Measurements from ENCODE around the gene LRRC4C. TPM values are rescaled to one million over a fixed set of nuclear protein-coding genes. Genes with fewer than 3 reads are reported as not detected.

LRRC4C gene
- total and polyA plus RNA-seq, 10 of the 15 experiments (the other 5 are each of a cell fraction or from before 2014, with no cell fraction given), result 1.5 TPM; not detected in 9

DNA sequence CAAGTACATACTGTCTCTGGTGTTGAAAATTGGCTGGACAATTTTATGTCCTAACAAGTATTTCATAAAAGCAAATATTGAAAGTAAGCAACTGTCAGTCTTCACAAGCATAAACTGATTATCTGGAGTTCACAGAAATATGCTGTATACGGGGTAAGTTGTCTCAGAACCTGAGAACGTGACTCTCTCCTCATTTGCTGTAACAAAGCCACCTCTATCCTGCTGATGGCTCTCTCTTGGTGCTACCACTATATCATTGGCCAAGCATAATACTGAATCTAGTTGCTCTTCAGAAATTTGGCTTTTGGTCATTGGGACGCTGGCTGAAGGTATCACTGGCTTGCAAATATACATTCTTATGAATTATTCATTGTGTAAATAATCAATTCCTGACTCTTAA, 1078.0 kb downstream of the LRRC4C start:
- TF ChIP-seq, protein P1, sequence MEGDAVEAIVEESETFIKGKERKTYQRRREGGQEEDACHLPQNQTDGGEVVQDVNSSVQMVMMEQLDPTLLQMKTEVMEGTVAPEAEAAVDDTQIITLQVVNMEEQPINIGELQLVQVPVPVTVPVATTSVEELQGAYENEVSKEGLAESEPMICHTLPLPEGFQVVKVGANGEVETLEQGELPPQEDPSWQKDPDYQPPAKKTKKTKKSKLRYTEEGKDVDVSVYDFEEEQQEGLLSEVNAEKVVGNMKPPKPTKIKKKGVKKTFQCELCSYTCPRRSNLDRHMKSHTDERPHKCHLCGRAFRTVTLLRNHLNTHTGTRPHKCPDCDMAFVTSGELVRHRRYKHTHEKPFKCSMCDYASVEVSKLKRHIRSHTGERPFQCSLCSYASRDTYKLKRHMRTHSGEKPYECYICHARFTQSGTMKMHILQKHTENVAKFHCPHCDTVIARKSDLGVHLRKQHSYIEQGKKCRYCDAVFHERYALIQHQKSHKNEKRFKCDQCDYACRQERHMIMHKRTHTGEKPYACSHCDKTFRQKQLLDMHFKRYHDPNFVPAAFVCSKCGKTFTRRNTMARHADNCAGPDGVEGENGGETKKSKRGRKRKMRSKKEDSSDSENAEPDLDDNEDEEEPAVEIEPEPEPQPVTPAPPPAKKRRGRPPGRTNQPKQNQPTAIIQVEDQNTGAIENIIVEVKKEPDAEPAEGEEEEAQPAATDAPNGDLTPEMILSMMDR (IDR thresholded peaks at IDR 0.05 in 2 of 3, conservative IDR thresholded peaks at IDR 0.05 in 1 of 3; ENCODE audit: control insufficient read depth in 2 of 3, extremely low read depth in 1 of 3, insufficient read depth in 1 of 3, low read depth in 3 of 3, low read length in 3 of 3), result no peak
- TF ChIP-seq, protein P2, sequence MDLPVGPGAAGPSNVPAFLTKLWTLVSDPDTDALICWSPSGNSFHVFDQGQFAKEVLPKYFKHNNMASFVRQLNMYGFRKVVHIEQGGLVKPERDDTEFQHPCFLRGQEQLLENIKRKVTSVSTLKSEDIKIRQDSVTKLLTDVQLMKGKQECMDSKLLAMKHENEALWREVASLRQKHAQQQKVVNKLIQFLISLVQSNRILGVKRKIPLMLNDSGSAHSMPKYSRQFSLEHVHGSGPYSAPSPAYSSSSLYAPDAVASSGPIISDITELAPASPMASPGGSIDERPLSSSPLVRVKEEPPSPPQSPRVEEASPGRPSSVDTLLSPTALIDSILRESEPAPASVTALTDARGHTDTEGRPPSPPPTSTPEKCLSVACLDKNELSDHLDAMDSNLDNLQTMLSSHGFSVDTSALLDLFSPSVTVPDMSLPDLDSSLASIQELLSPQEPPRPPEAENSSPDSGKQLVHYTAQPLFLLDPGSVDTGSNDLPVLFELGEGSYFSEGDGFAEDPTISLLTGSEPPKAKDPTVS (IDR thresholded peaks at IDR 0.05; ENCODE audit: low read depth, low read length), result no peak
- TF ChIP-seq, protein P3, sequence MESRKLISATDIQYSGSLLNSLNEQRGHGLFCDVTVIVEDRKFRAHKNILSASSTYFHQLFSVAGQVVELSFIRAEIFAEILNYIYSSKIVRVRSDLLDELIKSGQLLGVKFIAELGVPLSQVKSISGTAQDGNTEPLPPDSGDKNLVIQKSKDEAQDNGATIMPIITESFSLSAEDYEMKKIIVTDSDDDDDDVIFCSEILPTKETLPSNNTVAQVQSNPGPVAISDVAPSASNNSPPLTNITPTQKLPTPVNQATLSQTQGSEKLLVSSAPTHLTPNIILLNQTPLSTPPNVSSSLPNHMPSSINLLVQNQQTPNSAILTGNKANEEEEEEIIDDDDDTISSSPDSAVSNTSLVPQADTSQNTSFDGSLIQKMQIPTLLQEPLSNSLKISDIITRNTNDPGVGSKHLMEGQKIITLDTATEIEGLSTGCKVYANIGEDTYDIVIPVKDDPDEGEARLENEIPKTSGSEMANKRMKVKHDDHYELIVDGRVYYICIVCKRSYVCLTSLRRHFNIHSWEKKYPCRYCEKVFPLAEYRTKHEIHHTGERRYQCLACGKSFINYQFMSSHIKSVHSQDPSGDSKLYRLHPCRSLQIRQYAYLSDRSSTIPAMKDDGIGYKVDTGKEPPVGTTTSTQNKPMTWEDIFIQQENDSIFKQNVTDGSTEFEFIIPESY (IDR thresholded peaks at IDR 0.05), result no peak
- TF ChIP-seq YY1 (IDR thresholded peaks at IDR 0.05; ENCODE audit: low read depth, low read length) (no peak), MEF2A (IDR thresholded peaks at IDR 0.05; ENCODE audit: insufficient read depth, low read depth, low read length) (no peak), FOS (IDR thresholded peaks at IDR 0.05; ENCODE audit: borderline replicate concordance, extremely low read depth, insufficient read length) (no peak), RAD51 (IDR thresholded peaks at IDR 0.05) (no peak), NFYB (IDR thresholded peaks at IDR 0.05; ENCODE audit: insufficient read depth, low read depth, low read length) (no peak), NFYA (IDR thresholded peaks at IDR 0.05; ENCODE audit: borderline replicate concordance, low read depth, low read length) (no peak), RELA (IDR thresholded peaks at IDR 0.05; ENCODE audit: borderline replicate concordance, partially characterized antibody) (no peak), RFX5 (IDR thresholded peaks at IDR 0.05; ENCODE audit: low read depth, low read length) (no peak), TCF12 (IDR thresholded peaks at IDR 0.05; ENCODE audit: low read depth, low read length) (no peak), ASH2L (IDR thresholded peaks at IDR 0.05; ENCODE audit: borderline replicate concordance, low read depth) (no peak), SMARCA5 (IDR thresholded peaks at IDR 0.05) (no peak), STAT1 (conservative IDR thresholded peaks at IDR 0.05) (no peak), ESRRA (IDR thresholded peaks at IDR 0.05; ENCODE audit: low read length) (no peak), TCF7 (IDR thresholded peaks at IDR 0.05; ENCODE audit: borderline replicate concordance) (no peak)
- TF ChIP-seq, protein P4, sequence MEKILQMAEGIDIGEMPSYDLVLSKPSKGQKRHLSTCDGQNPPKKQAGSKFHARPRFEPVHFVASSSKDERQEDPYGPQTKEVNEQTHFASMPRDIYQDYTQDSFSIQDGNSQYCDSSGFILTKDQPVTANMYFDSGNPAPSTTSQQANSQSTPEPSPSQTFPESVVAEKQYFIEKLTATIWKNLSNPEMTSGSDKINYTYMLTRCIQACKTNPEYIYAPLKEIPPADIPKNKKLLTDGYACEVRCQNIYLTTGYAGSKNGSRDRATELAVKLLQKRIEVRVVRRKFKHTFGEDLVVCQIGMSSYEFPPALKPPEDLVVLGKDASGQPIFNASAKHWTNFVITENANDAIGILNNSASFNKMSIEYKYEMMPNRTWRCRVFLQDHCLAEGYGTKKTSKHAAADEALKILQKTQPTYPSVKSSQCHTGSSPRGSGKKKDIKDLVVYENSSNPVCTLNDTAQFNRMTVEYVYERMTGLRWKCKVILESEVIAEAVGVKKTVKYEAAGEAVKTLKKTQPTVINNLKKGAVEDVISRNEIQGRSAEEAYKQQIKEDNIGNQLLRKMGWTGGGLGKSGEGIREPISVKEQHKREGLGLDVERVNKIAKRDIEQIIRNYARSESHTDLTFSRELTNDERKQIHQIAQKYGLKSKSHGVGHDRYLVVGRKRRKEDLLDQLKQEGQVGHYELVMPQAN (conservative IDR thresholded peaks at IDR 0.05), result no peak
- intact Hi-C loops (cut with micrococcal nuclease; ENCODE audit: unreplicated experiment) (no loop called here), in situ Hi-C loops (cut with MboI) (no loop called here)
- Histone ChIP-seq H3K36me3 (ENCODE audit: control insufficient read depth in 2 of 2, insufficient read depth in 2 of 2, low read length in 1 of 2) (no peaks in the 10 kb centered on the region), H4K20me1 (ENCODE audit: control insufficient read depth, insufficient read depth) (no peaks in the 10 kb centered on the region), H3K27me3 (replicated peaks in 1 of 2; ENCODE audit: control insufficient read depth in 2 of 2, insufficient read depth in 2 of 2, low read length in 1 of 2) (no peaks in the 10 kb centered on the region), H3K27ac (ENCODE audit: control insufficient read depth, insufficient read depth) (no peak overlapping the region), H3K4me1 (ENCODE audit: control insufficient read depth, insufficient read depth, low read length) (no peaks in the 10 kb centered on the region), H3K4me3 (no peak overlapping the region), H3K79me2 (ENCODE audit: control insufficient read depth, insufficient read depth, low read length) (no peaks in the 10 kb centered on the region), H2AFZ (ENCODE audit: control insufficient read depth, low read depth, low read length) (no peak overlapping the region), H3K4me2 (ENCODE audit: control insufficient read depth, insufficient read depth) (no peak overlapping the region), H3K9me3 (replicated peaks; ENCODE audit: control insufficient read depth, insufficient read depth, low read length) (no peaks in the 10 kb centered on the region), H3K9ac (ENCODE audit: control insufficient read depth, insufficient read depth, low read length) (no peak overlapping the region)
- ChIA-PET SMC1A (ENCODE audit: uncharacterized antibody, unreplicated experiment) (no interaction called here), CTCF (no interaction called here), RAD21 (ENCODE audit: unreplicated experiment) (no interaction called here), POLR2A (no interaction called here)
- no peak for FAIRE-seq
- ATAC-seq, result no peak
- no peak for DNase-seq (ENCODE audit: low read depth, low spot score)
- no TSS peak for BruUV-seq (replicated peaks)
- WGBS (ENCODE audit: insufficient coverage, insufficient replicate concordance, low lambda C conversion rate, missing lambda C conversion rate), result 10% methylated on average over 3 of the region's 3 CpGs
